Left hindlimb (tissue), 1 donor: ENCODE results near the gene AIFM3.
"Not testable (repeated sequence)": the region's sequence is repeated elsewhere in the genome, so short reads cannot be mapped to it uniquely, and the experiment has no call there.

Experiments
- DNase-seq: peaks from one replicate; pipeline ENCODE4 v3.0.0-alpha.2; 2018

The AIFM3 gene

DNA sequence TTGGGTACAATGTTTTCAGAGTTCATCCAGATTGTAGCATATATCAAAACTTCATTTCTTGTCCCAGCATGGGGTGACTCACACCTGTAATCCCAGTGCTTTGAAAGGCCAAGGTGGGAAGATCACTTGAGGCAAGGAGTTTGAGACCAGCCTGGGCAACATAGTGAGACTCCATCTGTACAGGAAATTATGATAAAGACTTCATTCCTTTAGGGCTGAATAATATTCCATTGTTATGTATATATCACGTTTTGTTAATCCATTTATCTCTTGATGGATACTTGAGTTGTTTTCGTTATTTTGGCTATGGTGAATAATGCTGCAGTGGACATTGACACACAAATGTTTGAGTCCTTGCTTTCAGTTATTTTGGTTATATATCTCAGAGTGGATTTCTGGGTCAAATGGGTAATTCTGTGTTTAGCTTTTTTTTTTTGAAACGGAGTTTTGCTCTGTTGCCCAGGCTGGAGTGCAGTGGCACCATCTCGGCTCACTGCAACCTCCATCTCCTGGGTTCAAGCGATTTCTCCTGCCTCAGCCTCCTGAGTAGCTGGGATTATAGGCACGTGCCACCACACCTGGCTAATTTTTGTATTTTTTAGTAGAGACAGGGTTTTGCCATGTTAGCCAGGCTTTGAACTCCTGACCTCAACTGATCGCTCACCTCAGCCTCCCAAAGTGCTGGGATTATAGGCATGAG, 24.7 kb upstream of the AIFM3 start:
- not testable (repeated sequence) for DNase-seq

DNA sequence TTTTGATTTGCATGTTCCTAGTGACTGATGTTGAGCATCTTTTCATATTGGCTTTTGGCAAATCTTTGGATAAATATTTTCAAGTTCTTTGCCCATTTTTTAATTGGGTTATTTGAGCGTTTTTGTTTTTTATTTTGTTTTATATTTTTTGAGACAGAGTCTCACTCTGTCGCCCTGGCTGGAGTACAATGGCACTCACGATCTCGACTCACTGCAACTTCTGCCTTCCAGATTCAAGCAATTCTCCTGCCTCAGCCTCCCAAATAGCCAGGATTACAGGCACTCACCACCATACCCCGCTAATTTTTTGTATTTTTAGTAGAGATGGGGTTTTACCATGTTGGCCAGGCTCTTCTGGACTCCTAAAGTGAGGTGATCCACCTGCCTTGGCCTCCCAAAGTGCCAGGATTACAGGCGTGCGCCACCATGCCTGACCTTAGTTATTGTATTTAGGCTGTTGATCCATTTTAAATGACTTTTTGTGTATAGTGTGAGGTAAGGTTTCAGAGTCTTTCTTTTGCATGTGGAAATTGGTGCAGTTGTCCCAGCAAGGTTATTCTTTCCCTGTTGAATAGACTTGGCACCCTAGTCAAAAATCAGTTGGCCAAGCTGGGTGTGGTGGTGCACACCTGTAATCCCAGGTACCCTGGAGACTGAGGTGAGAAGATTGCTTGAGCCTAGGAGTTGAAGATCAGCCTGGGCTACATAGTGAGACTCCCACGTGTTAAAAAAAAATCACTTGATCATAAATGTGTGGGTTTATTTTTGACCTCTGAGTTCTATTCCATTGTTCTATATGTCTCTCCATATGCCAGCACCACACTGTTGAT, 23.7 kb upstream of the AIFM3 start:
- no peak for DNase-seq

DNA sequence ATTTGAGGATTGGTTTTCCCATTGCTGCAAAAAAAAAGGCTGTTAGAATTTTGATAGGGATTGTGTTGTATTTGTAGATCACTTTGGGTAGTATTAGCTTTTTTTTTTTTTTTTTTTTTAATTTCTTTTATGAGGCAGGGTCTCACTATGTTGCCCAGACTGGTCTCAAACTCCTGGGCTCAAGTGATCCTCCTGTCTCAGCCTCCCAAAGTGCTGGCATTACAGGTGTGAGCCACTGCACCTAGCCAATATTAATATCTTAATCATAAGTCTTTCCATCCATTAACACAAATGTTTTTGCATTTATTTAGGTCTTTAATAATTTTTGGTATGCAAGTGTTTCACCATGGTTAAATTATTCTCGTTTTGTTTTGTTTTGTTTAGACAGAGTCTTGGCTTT, 23.0 kb upstream of the AIFM3 start:
- no peak for DNase-seq

DNA sequence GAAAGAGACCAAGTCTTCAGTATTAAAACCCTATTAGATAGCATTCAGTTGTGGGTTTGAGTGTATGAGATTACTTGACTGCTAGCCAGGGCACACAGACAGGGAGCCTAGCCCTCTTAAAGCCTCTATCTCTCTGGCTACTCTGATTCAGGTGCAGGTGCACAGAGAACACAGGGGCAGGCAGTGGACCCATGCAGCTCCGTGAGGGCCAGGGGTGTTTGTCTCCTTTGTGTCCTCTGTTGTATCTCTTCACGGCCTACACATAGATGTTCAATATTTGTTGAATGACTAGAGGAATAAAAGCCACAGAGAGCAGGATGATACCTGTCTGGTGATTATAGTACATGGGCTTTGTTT, 21.5 kb upstream of the AIFM3 start:
- DNase-seq: no peak

DNA sequence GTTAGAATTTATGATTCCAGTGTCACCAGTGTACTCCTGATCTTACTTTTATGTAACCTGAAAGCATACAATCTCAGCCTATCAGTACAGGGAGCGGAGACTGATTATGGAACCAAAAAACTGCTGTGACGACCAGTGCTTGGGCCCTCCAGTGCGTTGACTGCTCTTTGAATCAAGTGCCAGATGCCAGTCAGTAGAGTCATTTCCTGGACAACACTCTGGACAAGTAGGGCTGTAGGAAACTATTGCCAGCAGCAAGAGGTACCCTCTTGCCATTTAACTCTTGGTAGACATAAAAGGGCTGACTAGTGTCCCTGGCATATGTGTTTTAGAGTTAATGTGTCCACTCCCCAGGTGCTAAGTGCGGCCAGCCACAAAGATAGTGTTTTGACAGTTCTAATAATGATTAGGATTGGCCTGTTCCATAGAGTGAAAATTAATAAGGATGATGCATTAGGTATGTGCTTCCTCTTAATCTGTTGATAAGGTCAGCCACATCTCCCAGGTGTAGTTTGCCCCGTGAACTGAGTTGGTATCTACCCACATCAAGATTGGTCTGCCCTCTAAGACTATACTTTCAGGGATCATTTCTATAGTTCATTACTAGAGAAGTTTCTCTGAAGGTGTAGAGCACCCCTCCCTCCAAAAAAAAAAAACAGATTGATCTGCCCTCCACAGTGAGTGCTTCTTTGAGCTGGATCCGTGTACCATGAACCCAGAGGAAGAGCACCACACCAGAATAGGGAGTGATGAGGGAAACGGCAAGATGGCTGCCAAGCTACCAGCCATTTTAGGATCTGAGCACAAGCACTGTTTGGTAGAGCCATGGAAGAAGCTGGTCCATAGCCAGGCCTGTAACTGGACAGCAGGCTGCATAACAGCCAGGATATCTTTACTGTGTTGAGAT, 20.7 kb upstream of the AIFM3 start:
- no peak for DNase-seq

DNA sequence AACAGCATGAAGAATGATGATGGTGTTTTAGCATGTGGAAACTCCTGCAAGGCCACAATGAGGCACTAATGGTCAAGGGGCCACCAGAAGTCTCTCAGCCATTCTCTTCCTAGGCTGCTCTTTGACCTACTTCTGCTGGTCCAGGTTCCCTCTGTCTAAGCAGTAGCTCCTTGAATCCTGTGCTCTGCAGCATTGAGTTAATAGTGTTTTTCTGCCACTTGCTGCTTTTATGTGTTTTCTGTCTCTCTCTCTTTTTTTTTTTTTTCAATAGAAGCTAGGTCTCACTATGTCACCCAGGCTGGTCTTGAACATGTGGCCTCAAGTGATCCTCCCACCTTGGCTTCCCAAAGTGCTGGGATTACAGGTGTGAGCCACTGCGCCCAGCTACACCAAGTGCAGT, 20.1 kb upstream of the AIFM3 start:
- DNase-seq: no peak

GRCh38 chr22:20948450-20948849, 18.6 kb upstream of the AIFM3 start:
- no peak for DNase-seq

- no peak for DNase-seq
Measured at GRCh38 chr22:20948989-20949388, 18.1 kb upstream of the AIFM3 start.

DNA sequence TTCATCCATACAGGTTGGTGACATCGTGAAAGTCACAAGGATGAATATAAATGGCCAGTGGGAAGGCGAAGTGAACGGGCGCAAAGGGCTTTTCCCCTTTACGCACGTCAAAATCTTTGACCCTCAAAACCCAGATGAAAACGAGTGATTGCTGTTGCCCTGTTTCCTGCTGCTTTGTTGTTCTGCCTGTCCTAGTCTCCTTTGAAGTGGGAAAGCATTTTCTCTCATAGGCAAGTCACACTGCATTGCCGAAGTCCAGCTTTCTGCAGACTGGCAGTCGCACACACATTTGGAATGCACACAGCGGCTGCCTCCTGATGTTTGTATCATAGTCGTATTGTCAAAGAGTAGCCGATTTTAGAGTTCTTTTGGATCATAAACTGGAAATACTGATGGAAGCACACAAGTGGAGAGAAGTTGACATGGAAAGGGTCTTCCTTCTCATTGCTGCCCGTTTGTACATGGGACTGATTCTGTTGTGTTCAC, 17.3 kb upstream of the AIFM3 start:
- DNase-seq: no peak

GRCh38 chr22:20951151-20951931, 15.7 kb upstream of the AIFM3 start:
- no peak for DNase-seq

- DNase-seq: no peak
Measured at GRCh38 chr22:20951932-20952380, 15.1 kb upstream of the AIFM3 start.

GRCh38 chr22:20952544-20953341, 14.3 kb upstream of the AIFM3 start:
- DNase-seq: no peak

- no peak for DNase-seq
Measured at GRCh38 chr22:20953342-20953608, 13.8 kb upstream of the AIFM3 start.

DNA sequence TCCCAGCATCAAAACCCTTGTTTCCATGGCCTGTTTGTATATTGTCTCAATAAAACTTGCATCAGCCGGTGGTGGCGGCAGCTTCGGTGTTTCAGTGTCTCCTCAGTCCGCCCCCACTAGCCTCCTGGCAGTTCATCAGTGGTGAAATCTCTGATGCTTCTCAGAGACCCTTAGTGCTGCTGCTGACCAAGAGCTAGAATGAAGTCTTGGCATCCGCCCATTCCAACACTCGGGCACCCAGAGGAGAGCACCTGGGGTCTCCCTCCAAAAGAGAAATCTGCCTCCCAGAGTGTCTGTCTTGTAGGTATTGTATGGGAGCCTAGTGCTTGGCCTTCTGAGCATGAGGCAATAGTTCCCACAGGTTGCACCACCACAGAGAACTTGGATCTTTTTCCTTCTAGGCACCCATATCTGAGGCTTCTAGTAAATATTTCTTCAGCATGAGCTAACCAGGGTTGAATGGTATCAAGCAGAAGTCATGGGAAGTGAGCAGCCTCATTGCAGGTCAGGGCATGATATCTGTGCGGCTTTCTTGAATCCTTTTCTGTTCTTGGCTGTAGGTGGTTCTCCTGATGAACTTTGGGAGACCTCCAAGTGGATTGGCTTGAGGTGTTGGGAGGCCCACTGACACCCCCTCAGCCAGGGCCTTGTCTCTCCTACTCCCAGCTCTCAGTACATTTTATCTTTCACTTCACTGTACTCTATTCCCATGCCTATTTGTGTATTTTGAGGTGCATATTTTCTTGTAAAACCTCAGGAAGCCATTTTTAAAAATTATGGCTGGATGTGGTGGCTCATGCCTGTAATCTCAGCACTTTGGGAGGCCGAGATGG, 13.2 kb upstream of the AIFM3 start:
- no peak for DNase-seq

DNA sequence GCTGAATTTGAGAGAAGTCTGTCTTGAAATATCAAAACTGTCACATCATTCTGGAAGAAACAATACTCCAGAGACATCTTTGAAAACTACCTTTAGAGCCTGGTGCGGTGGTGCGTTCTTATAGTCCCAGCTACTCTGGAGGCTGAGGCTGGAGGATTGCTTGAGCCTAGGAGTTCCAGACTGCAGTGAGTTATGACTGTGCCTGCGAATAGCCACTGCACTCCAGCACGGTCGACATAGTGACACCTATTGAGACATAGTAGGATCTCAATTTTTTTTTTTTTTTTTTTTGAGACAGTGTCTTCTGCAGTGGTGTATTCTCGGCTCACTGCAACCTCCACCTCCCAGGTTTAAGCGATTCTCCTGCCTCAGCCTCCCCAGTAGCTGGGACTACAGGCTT, 11.5 kb upstream of the AIFM3 start:
- no peak for DNase-seq

GRCh38 chr22:20956258-20957101, 10.6 kb upstream of the AIFM3 start:
- DNase-seq: no peak

DNA sequence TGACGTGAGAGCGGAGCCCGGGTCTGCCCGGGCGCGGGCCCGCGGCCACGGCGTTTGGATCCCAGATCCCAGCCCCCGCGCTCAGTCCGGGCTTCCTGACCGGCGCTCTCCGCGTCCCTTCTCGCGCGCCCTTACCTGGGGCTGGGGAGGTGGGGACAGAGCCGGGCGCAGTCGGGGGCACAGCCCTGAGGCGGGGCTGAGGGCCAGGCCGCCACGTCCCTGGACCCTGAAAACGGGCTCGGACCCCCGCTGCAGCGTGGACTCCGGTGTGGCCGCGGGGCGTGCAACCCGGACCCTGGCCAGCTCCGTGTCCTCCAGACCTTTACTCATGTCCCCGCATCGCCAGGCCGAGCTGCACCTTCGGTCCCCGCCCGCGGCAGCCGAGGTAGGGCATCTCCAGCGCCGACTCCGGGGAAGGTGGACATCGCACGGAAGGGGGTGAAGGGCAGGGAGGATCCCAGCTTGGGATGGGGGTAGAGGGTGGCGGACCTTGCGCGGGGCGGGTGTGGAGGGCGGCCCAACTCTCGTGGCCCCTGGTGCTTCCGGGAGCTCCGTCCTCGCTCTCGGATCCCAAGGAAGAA, 9.9 kb upstream of the AIFM3 start:
- no peak for DNase-seq

GRCh38 chr22:20957683-20958431, 9.2 kb upstream of the AIFM3 start:
- no peak for DNase-seq
